ENCODE measurements around the gene MMP27.

DNA sequence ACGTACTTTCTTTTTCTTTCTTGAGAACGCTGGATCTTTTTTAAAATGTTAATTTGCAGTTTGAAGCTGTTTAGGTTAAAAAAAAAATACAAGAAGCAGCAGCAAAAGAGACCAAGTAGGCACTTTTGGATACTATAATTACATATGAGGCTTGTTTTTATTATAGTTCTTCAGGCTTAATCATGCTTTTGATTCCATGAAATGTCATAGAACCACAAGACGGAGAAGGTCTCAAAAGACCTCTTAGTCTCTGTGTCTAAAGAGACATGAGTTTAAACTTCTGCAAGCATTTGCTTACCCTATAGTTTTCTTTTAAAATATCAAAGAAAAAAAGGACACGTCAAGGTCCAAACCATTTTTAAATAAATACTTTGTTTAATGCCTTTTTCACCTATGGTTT lies 61.6 kb downstream of the MMP27 start:
- TF ChIP-seq GATA2 (IDR thresholded peaks at IDR 0.05; ENCODE audit: low read depth, low read length) (no peak), GATA3 (IDR thresholded peaks at IDR 0.05; ENCODE audit: low read depth, low read length) (no peak)

Data from SH-SY5Y (cell line).